Progenitor cell of endocrine pancreas (in vitro differentiated cells): ENCODE data around the gene LBR. TPM values are rescaled to one million over a fixed set of nuclear protein-coding genes. Genes with fewer than 3 reads are reported as not detected.

Experiments
- DNase-seq: peaks from one replicate; pipeline ENCODE4 v3.0.0; 2021; ENCODE audit warnings: low spot score; ENCODE audit not compliant: unreplicated experiment
- H3K27ac Mint-ChIP-seq: 2 replicates; pipeline ENCODE4 v1.8.0; 2021; ENCODE audit warnings: mild to moderate bottlenecking, moderate library complexity, mixed read lengths
- H3K27me3 Mint-ChIP-seq: 2 replicates; pipeline ENCODE4 v1.8.0; 2021; ENCODE audit warnings: mixed read lengths
- H3K36me3 Mint-ChIP-seq: 2 replicates; pipeline ENCODE4 v1.8.0; 2022; ENCODE audit warnings: mixed read lengths; ENCODE audit not compliant: insufficient read depth
- H3K4me1 Mint-ChIP-seq: 2 replicates; pipeline ENCODE4 v1.8.0; 2021; ENCODE audit warnings: low read depth, mixed read lengths
- H3K4me3 Mint-ChIP-seq: 2 replicates; pipeline ENCODE4 v1.8.0; 2021; ENCODE audit warnings: low read depth, mild to moderate bottlenecking, moderate library complexity, mixed read lengths
- H3K9me3 Mint-ChIP-seq: 2 replicates; pipeline ENCODE4 v1.8.0; 2021; ENCODE audit warnings: low read depth, mixed read lengths
- total RNA-seq: library from RNA; stranded (reverse); gene quantifications from 2 replicates; pipeline ENCODE4 v1.2.1, GENCODE V29; 2021
- TF ChIP-seq, protein P1 (sequence below): fragments of 200-600 bp; sonication (generic); IDR thresholded peaks from one replicate; pipeline ENCODE4 v1.5.0; 2021; ENCODE audit warnings: antibody characterized with exemption, mild to moderate bottlenecking; ENCODE audit not compliant: unreplicated experiment

Gene LBR
- total RNA-seq, 1 donor from 2014 or later = 116 TPM

GRCh38 chr1:225373155-225373554 is 54.7 kb downstream of the LBR start:
- no peaks in the 10 kb centered on the region for H3K36me3 Mint-ChIP-seq
- no peaks in the 10 kb centered on the region for H3K4me1 Mint-ChIP-seq
- peaks cover 3% of the 10 kb centered on the region for H3K9me3 Mint-ChIP-seq

GRCh38 chr1:225371366-225372010 is 56.4 kb downstream of the LBR start:
- Mint-ChIP-seq H3K4me1 (no peaks in the 10 kb centered on the region), H3K36me3 (no peaks in the 10 kb centered on the region)
- TF ChIP-seq, protein P1, sequence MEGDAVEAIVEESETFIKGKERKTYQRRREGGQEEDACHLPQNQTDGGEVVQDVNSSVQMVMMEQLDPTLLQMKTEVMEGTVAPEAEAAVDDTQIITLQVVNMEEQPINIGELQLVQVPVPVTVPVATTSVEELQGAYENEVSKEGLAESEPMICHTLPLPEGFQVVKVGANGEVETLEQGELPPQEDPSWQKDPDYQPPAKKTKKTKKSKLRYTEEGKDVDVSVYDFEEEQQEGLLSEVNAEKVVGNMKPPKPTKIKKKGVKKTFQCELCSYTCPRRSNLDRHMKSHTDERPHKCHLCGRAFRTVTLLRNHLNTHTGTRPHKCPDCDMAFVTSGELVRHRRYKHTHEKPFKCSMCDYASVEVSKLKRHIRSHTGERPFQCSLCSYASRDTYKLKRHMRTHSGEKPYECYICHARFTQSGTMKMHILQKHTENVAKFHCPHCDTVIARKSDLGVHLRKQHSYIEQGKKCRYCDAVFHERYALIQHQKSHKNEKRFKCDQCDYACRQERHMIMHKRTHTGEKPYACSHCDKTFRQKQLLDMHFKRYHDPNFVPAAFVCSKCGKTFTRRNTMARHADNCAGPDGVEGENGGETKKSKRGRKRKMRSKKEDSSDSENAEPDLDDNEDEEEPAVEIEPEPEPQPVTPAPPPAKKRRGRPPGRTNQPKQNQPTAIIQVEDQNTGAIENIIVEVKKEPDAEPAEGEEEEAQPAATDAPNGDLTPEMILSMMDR = no peak

More at GRCh38 chr1:225373155-225373554, 54.7 kb downstream of the LBR start:
- H3K27ac Mint-ChIP-seq = no peak overlapping the region
- DNase-seq = no peak
- no peaks in the 10 kb centered on the region for H3K27me3 Mint-ChIP-seq
- no peak overlapping the region for H3K4me3 Mint-ChIP-seq
- TF ChIP-seq, protein P1 = no peak

DNA sequence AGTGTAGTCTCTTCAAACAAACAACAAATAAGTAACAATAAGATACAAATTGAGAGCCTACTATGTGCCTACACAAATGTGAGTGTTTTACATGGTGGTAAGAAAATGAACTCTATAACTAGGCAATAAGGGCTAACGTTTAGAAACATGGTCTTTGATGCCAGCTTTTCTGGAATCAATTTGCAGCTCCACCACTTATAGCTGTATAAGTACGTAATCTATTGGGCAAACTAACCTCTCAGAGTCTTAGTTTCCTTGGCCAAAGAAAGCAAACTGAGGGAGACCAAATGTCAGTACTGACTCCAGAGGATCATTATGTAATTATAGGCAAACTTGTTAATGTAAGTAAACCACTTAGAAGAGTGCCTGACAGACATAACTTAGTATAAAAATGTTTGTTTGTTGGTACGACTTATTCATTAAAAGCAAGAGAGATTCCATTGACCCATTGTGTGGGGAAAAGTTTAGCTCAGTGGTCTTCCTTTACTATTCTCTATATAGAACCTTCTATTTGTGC is 59.7 kb downstream of the LBR start:
- H3K27ac Mint-ChIP-seq = no peak overlapping the region
- H3K4me1 Mint-ChIP-seq = no peaks in the 10 kb centered on the region
- no peaks in the 10 kb centered on the region for H3K27me3 Mint-ChIP-seq
- no peak overlapping the region for H3K4me3 Mint-ChIP-seq
- no peak for DNase-seq
- H3K36me3 Mint-ChIP-seq = no peaks in the 10 kb centered on the region
- peaks cover 3% of the 10 kb centered on the region for H3K9me3 Mint-ChIP-seq
- TF ChIP-seq, protein P1 = no peak

More at GRCh38 chr1:225371366-225372010, 56.4 kb downstream of the LBR start:
- H3K9me3 Mint-ChIP-seq = peaks cover 3% of the 10 kb centered on the region
- DNase-seq = no peak
- no peak overlapping the region for H3K27ac Mint-ChIP-seq
- no peak overlapping the region for H3K4me3 Mint-ChIP-seq
- no peaks in the 10 kb centered on the region for H3K27me3 Mint-ChIP-seq

DNA sequence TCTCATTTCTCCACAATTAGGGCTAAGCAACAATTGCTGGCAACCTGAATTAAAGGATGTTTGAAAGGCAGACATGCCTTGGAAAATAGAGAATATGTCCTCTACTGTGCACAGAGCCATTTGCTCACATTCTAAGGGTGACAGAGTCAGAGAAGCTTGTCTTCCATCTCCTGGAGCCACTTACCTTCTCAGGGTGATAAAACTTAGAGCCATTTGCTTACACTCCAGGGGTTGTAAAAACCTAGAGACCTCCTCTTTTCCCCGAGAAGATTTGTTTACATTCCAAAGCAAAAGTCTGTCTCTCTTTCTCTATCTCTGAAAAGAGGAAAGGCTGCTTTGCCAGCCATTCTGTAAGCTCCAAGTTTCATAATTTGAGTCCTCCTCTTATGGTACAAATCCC is 61.3 kb downstream of the LBR start:
- TF ChIP-seq, protein P1 = no peak
- Mint-ChIP-seq H3K4me3 (no peak overlapping the region), H3K27me3 (no peaks in the 10 kb centered on the region), H3K4me1 (no peaks in the 10 kb centered on the region), H3K9me3 (no peaks in the 10 kb centered on the region), H3K36me3 (no peaks in the 10 kb centered on the region), H3K27ac (no peak overlapping the region)
- no peak for DNase-seq

- no peak overlapping the region for H3K27ac Mint-ChIP-seq
- no peaks in the 10 kb centered on the region for H3K36me3 Mint-ChIP-seq
- no peaks in the 10 kb centered on the region for H3K27me3 Mint-ChIP-seq
- no peaks in the 10 kb centered on the region for H3K4me1 Mint-ChIP-seq
- no peaks in the 10 kb centered on the region for H3K9me3 Mint-ChIP-seq
- DNase-seq = no peak
- H3K4me3 Mint-ChIP-seq = no peak overlapping the region
- TF ChIP-seq, protein P1 = no peak
Observed at GRCh38 chr1:225366018-225366417, 61.8 kb downstream of the LBR start.
